GM21825 (cell line): Measurements from ENCODE around the gene IQCF6.
"Not testable (repeated sequence)": the region's sequence is repeated elsewhere in the genome, so short reads cannot be mapped to it uniquely, and the experiment has no call there.

ENCODE experiments used
- ATAC-seq: cut with Tn5 transposase; IDR thresholded peaks from one replicate; pipeline ENCODE4 v1.9.1; 2021; ENCODE audit warnings: mild to moderate bottlenecking, moderate library complexity; ENCODE audit not compliant: unreplicated experiment

Gene IQCF6

DNA sequence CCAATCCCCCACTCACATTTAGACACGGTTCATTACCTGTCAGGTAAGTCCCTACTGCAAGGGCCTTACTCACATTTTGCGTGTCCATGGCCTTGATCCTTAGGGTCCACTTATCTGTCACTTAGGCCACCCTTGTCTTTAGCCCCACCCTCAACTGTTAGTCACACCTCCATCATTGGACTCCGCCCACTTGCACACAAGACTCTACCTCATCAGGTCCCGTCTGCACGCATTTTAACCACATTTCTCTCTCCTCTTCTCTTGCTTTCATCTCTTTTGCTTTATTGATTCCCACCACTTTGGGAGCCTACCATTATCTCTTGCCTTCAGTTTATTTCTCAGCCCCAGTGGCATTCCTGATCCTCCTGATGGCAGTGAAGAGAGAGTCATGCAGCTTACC is at the start of gene IQCF6:
Gene IQCF6 (minus strand): TSS at position 101 of the 400 bp plus-strand sequence. CDS start 13 bp downstream, at position 88.
- ATAC-seq: no peak

DNA sequence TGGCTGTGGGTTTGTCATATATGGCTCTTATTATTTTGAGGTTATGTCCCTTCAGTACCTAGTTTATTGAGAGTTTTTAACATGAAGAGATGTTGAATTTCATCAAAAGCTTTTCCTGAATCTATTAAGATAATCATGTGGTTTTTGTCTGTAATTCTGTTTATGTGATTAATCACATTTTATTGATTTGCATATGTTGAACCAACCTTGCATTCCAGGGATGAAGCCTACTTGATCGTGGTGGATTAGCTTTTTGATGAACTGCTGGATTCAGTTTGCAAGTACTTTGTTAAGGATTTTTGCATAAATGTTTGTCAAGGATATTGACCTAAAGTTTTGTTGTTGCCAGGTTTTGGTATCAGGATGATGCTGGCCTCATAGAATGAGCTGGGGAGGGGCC is 49.3 kb upstream of the IQCF6 start:
- no peak for ATAC-seq

DNA sequence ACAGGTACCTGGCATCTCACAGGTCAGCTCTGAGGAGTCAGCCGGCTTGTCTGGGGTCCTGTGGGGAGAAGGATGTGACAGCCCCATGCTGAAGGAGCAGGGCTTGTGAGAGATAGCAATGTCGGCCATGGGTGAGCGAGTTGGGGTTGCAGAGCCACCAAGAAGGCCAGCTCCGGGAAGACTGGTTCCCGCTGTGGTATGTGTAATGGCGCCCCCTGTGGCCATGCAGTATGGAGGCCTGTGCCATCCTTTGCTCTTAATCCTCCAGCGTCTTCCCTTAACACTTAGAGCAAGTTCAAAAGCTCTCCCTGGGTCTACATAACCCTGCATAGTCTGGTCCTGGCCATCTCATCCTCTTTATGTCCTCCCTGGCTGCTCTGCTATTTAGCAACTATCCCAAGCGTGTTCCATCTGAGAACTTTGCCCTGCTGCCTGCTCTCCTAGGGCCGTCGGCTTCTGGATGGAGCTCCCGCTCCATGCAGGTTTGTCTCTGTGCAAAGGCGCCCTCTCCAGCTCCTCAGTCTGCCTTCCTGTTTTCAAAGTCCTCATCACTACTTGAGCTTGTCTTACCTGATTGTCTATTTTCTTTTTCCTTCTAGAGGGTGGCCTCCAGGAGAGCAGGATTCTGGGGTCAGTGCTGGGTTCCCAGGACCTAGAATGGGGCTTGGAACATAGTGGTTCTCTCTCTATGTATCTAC is 40.8 kb upstream of the IQCF6 start:
- ATAC-seq: no peak

DNA sequence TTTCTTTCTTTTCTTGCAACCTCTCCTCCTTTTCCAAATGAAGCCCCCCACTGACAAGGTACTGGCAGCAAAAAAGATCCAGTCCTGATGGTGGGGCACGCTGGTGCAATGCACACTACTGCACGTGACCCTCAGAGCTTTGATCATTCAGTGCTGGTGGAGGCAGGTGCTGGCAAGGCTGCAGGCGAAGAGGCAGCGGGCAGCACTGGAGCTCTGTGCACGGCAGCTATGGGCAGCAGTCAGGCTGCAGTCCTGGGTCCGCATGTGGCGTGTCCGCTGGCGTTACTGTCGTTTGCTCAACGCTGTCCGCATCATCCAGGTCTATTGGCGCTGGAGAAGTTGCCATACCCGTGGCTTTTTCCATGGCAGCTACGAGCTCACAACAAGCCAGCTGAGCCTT is 40.1 kb upstream of the IQCF6 start:
- no peak for ATAC-seq

DNA sequence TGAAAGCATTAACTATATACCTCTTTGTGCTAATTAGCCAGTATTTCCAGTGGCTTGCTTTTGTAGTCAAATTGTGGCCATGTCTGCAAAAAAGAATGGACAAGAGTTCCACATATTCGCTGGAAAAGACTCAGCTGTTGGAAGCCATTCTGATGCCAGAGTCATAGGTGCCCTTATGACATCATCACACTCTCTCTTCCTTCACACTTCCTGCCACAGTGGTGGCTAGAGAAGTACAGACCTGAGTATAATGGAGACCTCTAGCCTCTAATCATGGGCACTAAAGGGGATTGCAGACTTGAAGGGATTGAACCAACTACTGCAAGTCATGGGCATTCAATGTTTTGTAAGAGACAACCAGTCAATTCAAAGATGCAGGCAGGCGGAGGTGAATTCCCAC is 38.3 kb upstream of the IQCF6 start:
- no peak for ATAC-seq

DNA sequence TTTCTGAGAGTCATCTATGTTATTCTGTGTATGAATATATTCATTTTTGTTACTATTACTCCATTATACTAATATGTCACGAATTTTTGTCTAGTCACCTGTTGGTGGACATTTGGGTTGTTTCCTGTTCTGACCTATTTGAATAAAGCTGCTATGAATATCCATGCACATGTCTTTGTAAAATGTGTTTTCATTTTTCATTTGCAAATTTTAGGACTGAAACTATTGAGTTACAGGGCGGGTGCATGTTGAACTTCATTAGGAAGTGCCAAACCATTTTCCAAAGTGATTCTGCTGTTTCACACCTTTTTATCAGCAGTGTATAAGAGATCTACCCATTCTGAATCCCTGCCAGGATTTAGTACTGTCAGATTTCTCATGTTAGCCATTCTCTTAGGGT is 37.7 kb upstream of the IQCF6 start:
- no peak for ATAC-seq

DNA sequence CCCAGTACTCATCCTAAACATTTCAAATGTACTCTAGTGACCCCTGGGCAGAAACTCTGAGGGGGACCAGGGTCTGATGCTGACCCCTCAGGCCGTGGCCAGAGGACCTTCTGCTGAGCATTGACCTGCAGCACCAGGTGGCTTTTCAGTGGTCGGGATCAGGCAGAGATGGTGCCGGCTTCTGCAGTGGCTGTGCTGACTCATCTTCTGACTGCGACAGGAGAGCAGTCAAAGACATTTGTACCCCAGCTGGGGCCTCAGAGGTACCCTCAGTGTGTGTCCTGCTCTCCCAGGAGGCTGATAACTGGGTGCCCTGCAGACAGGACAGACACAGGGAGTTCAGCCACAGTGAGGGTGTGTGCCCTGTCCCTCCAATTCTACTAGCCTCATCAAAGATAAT is 36.6 kb upstream of the IQCF6 start:
- no peak for ATAC-seq

DNA sequence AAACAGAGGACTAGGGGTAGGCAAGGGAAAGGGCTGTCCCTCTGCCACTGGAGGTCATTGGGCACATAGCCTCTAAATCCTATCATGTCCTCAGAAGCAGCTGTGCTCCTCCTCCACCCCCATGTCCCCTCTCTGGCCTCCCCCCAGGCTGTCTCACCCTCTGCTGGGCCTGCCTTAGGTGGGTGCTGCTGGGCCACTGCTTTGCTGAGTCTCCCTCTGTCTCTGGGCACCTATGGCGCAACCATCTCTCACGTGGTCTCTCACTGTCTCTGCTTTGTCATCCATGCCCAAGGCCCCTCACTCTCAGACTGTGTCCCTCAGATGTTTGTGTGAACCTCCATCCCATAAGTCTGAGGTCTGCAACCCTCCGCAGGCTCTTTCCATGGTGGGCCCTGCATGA is 35.0 kb upstream of the IQCF6 start:
- ATAC-seq: no peak

DNA sequence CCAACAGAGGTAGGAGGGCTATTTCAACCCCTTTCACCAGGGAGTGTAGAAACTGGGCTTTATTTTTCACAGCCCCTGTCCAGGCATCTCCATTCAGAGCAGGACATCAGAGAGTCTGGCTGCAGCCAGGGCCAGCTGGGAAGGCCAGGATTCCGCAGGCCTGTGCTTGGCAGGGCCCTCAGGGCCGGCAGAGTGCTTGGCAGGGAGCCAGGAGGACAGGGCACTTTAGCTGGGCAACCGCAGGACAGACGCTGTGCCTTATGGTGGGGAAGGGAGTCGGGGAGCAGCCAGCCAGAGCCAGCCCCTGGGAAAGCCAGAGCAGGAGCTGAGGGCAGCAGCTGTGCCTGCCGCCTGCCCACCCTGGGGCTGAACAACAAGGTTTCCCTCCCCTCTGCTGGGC is 34.5 kb upstream of the IQCF6 start:
- no peak for ATAC-seq

DNA sequence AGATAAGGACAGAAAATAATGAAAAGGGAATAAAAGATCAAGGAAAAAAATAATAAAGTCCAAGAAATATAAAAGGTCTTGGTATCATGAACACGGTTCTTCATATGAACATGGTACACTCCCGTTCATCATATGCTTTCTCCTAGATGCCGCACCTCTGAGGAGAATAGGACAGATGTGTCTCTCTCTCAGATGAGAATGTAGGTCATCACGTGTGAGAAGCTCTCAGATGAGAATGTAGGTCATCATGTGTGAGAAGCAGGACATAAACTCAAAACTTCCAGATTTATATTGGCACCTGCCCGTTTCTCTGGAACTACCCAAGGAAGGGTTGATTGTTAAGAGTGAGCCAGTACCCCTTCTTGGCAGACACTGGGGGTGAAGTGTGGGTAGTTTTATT is 29.9 kb upstream of the IQCF6 start:
- ATAC-seq: no peak

DNA sequence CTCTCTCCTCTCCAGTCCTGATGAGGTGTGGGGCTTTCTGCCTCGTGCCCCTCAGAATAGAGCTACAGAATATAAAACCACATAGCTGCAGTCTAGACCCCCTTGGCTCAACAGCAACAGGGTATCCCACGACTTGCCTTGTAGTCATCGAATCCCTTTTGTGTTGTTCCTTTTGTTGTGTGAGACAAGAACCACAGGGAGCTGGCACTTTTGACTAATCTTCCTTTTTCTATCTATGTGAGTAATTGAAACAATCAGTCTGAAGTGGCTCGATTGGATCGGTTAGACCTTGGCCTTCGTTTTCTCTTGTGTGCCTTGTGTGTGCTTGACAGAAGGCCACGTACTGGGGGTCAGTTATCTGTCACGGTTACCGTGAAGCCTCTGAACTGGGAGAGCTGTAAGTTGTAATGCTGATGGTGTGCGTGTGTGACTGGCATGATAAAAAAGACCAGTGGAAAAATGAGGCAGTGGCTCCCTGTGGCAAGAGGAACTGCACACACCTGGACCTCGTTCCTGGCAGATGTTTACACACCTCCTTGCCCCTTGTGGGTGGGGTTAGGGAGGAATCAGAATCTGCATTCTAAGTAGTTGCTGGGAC is 23.2 kb upstream of the IQCF6 start:
- ATAC-seq: no peak

DNA sequence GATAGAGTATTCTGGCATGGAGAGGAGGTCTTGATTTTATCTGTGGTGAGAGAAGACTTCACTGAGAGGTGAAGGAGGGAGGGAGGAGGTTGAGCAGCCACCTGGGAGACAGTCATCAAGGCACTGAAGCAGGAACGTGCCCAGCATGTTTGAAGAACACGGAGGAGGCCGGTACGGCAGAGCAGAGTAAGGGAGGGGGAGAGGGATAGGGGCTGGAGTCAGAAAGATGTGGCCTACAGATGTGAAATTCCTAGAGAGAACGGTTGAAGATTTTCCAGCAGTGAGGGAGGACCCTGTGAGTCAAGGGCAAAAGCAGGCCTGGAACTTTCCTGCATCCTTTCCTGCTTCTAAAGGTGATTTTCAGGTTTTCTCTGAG is 21.7 kb upstream of the IQCF6 start:
- ATAC-seq: no peak

DNA sequence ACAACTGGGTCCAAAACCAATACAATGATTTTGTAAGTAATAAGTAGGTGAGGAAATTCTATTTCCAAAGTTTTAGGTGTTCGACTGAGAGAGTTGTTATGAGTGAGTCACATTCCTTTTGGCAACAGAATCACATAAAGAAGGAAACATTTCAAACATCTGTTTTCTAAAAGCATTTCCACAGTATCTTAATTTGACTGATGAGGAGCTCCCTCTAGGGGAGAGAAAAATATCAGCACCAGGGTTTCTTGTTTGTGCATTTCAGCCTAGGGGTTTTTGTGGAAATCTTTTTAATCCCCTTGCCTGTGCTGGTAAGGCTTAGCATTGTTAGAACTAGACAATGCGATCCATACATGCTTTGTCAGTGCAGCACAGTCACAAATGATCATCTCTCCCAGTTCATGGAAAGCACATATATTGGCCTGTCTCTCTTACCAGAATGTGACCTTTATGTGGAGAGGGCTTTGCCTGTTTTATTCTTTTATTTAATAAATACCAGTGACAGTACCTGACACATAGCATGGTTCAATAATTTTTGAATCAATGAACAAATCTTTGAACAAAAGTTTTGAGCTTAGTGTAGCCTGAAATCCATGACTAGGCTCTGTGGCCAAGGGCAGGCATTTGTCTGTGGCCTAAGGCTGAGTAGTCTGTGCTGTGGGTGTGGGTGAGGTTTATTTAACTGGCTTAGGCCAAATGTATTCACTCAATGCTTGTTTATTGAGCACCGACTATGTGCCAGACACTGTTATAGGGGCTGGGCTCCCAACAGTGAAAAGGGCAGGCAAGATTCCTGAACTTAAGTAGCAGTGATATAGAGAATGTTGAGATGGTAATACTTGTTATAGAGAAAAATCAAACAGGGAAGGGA is 21.1 kb upstream of the IQCF6 start:
- no peak for ATAC-seq

DNA sequence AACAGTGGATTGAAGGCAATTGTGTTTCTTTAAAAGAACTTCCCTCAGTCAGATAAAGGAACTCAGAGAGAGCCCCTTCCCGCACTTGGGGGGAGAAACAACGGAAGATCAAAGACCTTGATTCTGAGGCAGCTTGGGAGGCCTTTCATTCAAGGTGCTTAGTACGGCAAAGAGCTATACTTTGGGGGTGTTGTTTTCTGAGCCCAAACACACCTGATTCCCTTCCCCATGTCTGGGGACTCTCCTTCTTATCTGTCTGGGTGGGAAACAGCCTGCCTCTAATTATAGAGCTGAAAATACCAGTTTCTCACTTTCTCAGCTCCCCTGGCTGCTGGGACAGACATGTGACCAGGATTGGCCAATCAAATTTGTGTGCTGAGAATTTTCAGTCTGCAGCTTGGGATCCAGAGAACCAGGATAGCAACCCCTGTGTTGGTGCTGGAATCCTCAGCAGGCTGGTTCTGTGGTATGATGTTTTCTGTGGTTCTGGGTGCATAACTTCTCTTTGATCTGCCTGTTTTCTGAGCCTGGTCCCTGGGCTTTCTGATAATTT is 19.4 kb upstream of the IQCF6 start:
- no peak for ATAC-seq

DNA sequence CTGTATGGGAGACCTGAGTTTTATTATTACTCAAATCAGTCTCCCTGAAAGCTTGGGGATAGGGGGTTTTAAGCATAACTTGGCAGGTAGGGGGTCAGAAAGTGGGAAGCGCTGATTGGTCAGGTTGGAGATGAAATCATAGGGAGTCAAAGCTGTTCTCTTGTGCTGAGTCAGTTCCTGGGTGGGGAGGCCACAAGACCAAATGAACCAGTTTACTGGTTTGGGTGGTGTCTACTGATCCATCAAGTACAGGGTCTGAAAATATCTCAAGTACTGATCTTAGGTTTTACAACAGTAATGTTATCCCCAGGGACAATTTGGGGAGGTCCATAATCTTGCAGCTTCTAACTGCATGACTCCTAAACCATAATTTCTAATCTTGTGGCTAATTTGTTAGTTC is 17.8 kb upstream of the IQCF6 start:
- ATAC-seq: no peak

DNA sequence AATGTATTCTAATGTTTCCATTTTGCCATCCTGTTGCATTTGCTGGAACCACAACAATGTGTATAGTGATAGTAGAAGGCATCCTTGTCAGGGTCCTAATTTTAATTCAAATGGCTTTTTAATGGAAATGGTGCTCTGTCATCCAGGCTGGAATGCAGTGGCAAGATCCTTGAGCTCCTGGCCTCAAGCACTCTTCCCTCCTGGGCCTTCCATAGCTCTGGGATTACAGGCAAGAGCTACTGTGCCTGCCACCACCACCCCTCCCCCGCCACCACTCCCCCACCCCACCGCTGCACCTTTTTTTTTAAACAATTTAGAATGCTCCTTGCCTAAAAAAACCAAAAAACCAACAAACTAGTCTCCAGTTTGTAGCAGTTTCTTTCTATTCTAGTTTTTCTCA is 15.2 kb upstream of the IQCF6 start:
- ATAC-seq: no peak

DNA sequence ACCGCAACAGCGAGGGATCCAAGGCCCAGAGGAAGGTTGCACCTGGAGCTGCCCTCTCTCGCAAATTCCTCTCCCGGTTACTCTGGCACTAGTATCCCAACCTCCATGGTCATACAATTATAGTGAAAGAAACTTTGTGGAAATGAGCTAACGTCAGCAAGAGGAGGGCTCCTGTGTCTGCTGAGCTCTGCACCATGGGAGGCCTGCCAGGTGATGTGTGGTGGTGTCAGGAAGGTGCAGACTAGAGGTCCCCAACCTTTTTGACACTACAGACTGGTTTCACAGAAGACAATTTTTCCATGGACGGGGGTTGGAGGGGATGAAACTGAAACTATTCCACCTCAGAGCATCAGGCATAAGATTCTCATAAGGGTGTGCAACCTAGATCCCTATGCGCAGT is 13.2 kb upstream of the IQCF6 start:
- no peak for ATAC-seq

DNA sequence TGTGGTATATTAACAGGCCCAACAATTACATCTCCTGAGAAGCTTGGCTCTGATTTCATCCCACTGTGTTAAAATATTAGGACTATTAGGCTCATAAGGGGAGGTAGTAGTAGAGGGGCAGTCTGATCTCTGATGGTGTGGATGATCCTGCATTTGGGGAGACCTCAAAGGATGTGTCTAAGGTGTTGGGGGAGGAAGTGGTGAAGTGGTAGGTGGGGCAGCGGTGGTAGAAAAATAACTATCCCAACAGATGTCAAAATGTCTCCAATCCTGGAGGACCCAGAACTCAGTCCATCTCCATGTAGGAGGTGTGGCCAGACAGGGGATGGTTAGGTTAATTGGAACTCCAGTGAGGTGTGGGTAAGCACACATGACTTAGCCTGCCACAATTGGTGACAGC is 10.4 kb upstream of the IQCF6 start:
- no peak for ATAC-seq

DNA sequence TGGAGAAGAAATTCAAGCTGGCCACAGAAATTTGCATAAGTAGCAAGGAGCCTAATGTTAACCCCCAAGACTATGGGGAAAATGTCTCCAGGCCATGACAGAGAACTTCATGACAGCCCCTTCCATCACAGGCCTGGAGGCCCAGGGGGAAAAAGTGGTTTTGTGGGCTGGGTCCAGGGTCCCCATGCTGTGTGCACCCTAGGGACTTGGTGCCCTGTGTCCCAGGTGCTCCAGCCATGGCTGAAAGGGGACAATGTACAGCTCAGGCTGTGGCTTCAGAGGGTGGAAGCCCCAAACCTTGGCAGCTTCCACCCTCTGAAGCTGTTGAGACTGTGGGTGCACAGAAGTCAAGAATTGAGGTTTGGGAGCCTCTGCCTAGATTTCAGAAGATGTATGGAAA is 8.5 kb upstream of the IQCF6 start:
- not testable (repeated sequence) for ATAC-seq

DNA sequence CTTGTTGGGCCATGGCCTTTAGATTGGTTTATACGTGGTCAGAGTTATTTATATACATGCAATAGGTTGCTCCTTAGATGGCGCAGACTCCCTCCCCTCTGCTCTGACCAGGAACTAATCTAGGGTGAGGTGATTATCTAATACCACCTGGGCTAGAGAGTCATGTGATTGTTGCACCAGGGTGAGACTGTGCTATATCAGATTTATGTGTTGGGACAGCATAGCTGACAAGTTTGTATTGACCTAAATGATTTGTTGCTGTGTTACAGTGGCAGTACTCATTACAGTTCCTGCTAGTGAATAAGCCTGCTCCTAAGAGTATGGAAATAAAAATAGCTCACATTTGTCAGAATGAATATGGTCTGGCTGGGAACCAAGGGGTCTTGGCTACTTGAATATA is 7.2 kb upstream of the IQCF6 start:
- no peak for ATAC-seq

DNA sequence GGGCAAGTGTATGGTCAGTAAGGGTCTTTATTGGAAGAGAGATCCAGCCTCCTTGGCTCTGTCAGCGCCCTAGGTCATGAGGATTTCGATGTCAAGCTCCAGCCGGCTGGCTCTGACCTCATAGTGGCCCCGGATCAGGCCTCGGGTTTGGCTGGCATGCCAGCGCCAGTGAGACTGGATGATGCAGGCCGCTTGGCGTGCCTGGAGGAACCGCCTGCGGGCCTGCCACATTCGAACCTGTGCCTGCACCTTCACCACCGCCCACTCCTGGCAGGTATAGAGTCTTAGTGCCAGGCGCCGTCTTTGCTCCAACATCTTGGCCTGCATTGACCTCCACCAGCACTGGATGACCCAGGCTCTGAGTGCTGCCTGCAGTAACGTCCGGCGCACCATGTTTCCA is 483 bp downstream of the IQCF6 start:
- no peak for ATAC-seq

DNA sequence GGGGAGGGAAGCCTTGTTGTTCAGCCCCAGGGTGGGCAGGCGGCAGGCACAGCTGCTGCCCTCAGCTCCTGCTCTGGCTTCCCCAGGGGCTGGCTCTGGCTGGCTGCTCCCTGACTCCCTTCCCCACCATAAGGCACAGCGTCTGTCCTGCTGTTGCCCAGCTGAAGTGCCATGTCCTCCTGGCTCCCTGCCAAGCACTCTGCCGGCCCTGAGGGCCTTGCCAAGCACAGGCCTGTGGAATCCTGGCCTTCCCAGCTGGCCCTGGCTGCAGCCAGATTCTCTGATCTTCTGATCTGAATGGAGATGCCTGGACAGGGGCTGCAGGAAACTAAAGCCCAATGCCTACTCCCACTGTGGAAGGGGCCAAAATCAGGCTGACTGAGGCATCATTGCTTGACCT is 1.1 kb downstream of the IQCF6 start:
- ATAC-seq: no peak
